ENCODE data around the gene RAD51B. TPM values are rescaled to one million over a fixed set of nuclear protein-coding genes. Genes with fewer than 3 reads are reported as not detected.

Gene RAD51B
- polyA plus RNA-seq, 1 donor (not counting 4 experiments of a cell fraction or from before 2014, with no cell fraction given), result 13.3 TPM

DNA sequence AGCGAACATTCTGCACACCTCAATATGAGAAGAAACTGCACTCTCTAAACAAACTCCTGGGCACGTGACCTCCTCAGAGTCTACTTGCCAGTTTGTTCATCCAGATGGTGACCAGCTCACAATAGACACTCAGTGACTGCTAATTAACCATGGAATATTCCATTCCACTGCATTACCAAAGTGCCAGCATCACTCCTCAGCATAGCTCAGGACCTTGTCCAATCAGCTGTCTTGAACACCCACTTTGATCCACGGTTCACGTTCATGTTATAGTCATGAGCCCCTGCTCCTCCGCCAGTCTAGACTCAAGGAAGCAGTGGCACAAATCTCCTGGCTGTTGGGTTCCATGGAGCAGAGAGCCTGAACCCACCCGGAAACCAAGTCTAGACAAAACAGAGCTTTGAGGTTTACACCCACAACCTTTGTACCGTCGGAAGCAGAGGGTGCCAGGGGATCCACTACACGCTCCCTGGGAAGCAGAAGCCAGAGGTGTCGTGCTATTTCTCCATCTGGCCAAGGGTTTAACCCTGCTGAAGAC, 688.0 kb downstream of the RAD51B start:
- Histone ChIP-seq H3K4me3 (ENCODE audit: control insufficient read depth in 2 of 3, extremely low read depth in 1 of 3, insufficient read depth in 2 of 3, low read depth in 1 of 3, low read length in 3 of 3) (no peak overlapping the region), H3K9ac (ENCODE audit: control insufficient read depth, extremely low read depth, insufficient read depth, low read length) (no peak overlapping the region), H3K4me2 (ENCODE audit: control insufficient read depth, extremely low read depth, insufficient read depth, low read depth, low read length) (no peak overlapping the region), H3K9me3 (ENCODE audit: control insufficient read depth, low read depth, low read length) (peaks cover 3% of the 10 kb centered on the region), H3K36me3 (ENCODE audit: control insufficient read depth in 2 of 2, extremely low read depth in 1 of 2, insufficient read depth in 2 of 2, low read length in 2 of 2) (no peaks in the 10 kb centered on the region), H3K27me3 (ENCODE audit: control insufficient read depth, extremely low read depth, insufficient read depth, low read length) (no peaks in the 10 kb centered on the region), H3K27ac (ENCODE audit: control insufficient read depth, insufficient read depth, low read length) (no peak overlapping the region), H4K20me1 (ENCODE audit: control insufficient read depth, extremely low read depth, insufficient read depth, low read length) (no peaks in the 10 kb centered on the region), H3K79me2 (ENCODE audit: control insufficient read depth, insufficient read depth, low read length) (no peaks in the 10 kb centered on the region), H3K4me1 (ENCODE audit: control insufficient read depth, extremely low read depth, insufficient read depth, low read length) (peaks cover 39% of the 10 kb centered on the region), H2AFZ (ENCODE audit: control insufficient read depth, low read length) (no peak overlapping the region), H3K9me1 (ENCODE audit: control insufficient read depth, extremely low read depth, insufficient read depth, low read length) (no peaks in the 10 kb centered on the region)
- no peak for TF ChIP-seq EZH2 (IDR thresholded peaks at IDR 0.05; ENCODE audit: low read length)
- TF ChIP-seq CTCF (optimal IDR thresholded peaks at IDR 0.05 in 1 of 3, IDR thresholded peaks at IDR 0.05 in 1 of 3, conservative IDR thresholded peaks at IDR 0.05 in 1 of 3; ENCODE audit: extremely low read depth in 1 of 3, insufficient read depth in 2 of 3, low read length in 3 of 3), result no peak
- dilution Hi-C loops (cut with MboI; ENCODE audit: extremely low pct_ligation_motif_present, low sequenced_read_pairs), result no loop called here
- no peak for DNase-seq (ENCODE audit: low read depth, low spot score)
- FAIRE-seq, result peak; percentile 17

- no peaks in the 10 kb centered on the region for H3K79me2 ChIP-seq (ENCODE audit: control insufficient read depth, insufficient read depth, low read length)
- no peak for TF ChIP-seq EZH2 (IDR thresholded peaks at IDR 0.05; ENCODE audit: low read length)
- TF ChIP-seq CTCF (optimal IDR thresholded peaks at IDR 0.05 in 1 of 3, IDR thresholded peaks at IDR 0.05 in 1 of 3, conservative IDR thresholded peaks at IDR 0.05 in 1 of 3; ENCODE audit: extremely low read depth in 1 of 3, insufficient read depth in 2 of 3, low read length in 3 of 3), result no peak
- H3K36me3 ChIP-seq (ENCODE audit: control insufficient read depth in 2 of 2, extremely low read depth in 1 of 2, insufficient read depth in 2 of 2, low read length in 2 of 2), result no peaks in the 10 kb centered on the region
- H3K27ac ChIP-seq (ENCODE audit: control insufficient read depth, insufficient read depth, low read length), result no peak overlapping the region
- no peak overlapping the region for H3K9ac ChIP-seq (ENCODE audit: control insufficient read depth, extremely low read depth, insufficient read depth, low read length)
- H3K4me2 ChIP-seq (ENCODE audit: control insufficient read depth, extremely low read depth, insufficient read depth, low read depth, low read length), result no peak overlapping the region
- peaks cover 3% of the 10 kb centered on the region for H3K9me3 ChIP-seq (ENCODE audit: control insufficient read depth, low read depth, low read length)
- no peaks in the 10 kb centered on the region for H3K27me3 ChIP-seq (ENCODE audit: control insufficient read depth, extremely low read depth, insufficient read depth, low read length)
- no peak overlapping the region for H2AFZ ChIP-seq (ENCODE audit: control insufficient read depth, low read length)
- DNase-seq (ENCODE audit: low read depth, low spot score) (no peak), FAIRE-seq (no peak)
- no peak overlapping the region for H3K4me3 ChIP-seq (ENCODE audit: control insufficient read depth in 2 of 3, extremely low read depth in 1 of 3, insufficient read depth in 2 of 3, low read depth in 1 of 3, low read length in 3 of 3)
- H3K9me1 ChIP-seq (ENCODE audit: control insufficient read depth, extremely low read depth, insufficient read depth, low read length), result no peaks in the 10 kb centered on the region
- H3K4me1 ChIP-seq (ENCODE audit: control insufficient read depth, extremely low read depth, insufficient read depth, low read length), result peaks cover 49% of the 10 kb centered on the region
- dilution Hi-C loops (cut with MboI; ENCODE audit: extremely low pct_ligation_motif_present, low sequenced_read_pairs), result no loop called here
- H4K20me1 ChIP-seq (ENCODE audit: control insufficient read depth, extremely low read depth, insufficient read depth, low read length), result no peaks in the 10 kb centered on the region
Measured at GRCh38 chr14:68508581-68508980, 689.0 kb downstream of the RAD51B start.

All from keratinocyte (primary cell).